ENCODE measurements around the gene ADGRB2. TPM values are rescaled to one million over a fixed set of nuclear protein-coding genes. Genes with fewer than 3 reads are reported as not detected.

ADGRB2 gene
- total RNA-seq, 1 experiment from 2014 or later = 12.3 TPM

GRCh38 chr1:31781138-31781755 lies 17.1 kb upstream of the ADGRB2 start:
- H2AFZ ChIP-seq (ENCODE audit: low read length) = no peak overlapping the region
- no peaks in the 10 kb centered on the region for H3K36me3 ChIP-seq (ENCODE audit: low read depth, low read length)
- TF ChIP-seq EZH2 (IDR thresholded peaks at IDR 0.05; ENCODE audit: low read length, unreplicated experiment) (no peak), EZH2phosphoT487 (IDR thresholded peaks at IDR 0.05; ENCODE audit: borderline replicate concordance, low read length) (no peak)
- TF ChIP-seq, protein P1, sequence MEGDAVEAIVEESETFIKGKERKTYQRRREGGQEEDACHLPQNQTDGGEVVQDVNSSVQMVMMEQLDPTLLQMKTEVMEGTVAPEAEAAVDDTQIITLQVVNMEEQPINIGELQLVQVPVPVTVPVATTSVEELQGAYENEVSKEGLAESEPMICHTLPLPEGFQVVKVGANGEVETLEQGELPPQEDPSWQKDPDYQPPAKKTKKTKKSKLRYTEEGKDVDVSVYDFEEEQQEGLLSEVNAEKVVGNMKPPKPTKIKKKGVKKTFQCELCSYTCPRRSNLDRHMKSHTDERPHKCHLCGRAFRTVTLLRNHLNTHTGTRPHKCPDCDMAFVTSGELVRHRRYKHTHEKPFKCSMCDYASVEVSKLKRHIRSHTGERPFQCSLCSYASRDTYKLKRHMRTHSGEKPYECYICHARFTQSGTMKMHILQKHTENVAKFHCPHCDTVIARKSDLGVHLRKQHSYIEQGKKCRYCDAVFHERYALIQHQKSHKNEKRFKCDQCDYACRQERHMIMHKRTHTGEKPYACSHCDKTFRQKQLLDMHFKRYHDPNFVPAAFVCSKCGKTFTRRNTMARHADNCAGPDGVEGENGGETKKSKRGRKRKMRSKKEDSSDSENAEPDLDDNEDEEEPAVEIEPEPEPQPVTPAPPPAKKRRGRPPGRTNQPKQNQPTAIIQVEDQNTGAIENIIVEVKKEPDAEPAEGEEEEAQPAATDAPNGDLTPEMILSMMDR (conservative IDR thresholded peaks at IDR 0.05; ENCODE audit: low read depth, low read length) = no peak
- no peaks in the 10 kb centered on the region for H3K27me3 ChIP-seq (ENCODE audit: low read length)
- H3K4me2 ChIP-seq (ENCODE audit: low read length) = no peak overlapping the region
- CTCF ChIA-PET = no interaction called here
- ATAC-seq (no peak), DNase-seq (no peak)
- H3F3A ChIP-seq (ENCODE audit: low read length, unreplicated experiment) = no peaks in the 10 kb centered on the region
- H3K4me1 ChIP-seq (ENCODE audit: insufficient read depth, low read length) = no peaks in the 10 kb centered on the region
- no peak overlapping the region for H3K9ac ChIP-seq (ENCODE audit: low read length)
- H3K27ac ChIP-seq (ENCODE audit: low read length) = no peak overlapping the region
- H3K9me3 ChIP-seq (ENCODE audit: low read length) = no peaks in the 10 kb centered on the region
- H4K20me1 ChIP-seq (ENCODE audit: low read length) = no peaks in the 10 kb centered on the region
- H3K9me2 ChIP-seq (replicated peaks; ENCODE audit: low read length) = no peaks in the 10 kb centered on the region
- intact Hi-C loops (cut with micrococcal nuclease) = no loop called here
- BruUV-seq (replicated peaks) = no TSS peak
- no peak overlapping the region for H3K4me3 ChIP-seq (ENCODE audit: low read length)
- POLR2A ChIA-PET (ENCODE audit: unreplicated experiment) = no interaction called here
- no peaks in the 10 kb centered on the region for H3K79me2 ChIP-seq (ENCODE audit: low read length)

GRCh38 chr1:31780632-31781031 lies 16.5 kb upstream of the ADGRB2 start:
- CTCF ChIA-PET = no interaction called here
- no peak for ATAC-seq

DNA sequence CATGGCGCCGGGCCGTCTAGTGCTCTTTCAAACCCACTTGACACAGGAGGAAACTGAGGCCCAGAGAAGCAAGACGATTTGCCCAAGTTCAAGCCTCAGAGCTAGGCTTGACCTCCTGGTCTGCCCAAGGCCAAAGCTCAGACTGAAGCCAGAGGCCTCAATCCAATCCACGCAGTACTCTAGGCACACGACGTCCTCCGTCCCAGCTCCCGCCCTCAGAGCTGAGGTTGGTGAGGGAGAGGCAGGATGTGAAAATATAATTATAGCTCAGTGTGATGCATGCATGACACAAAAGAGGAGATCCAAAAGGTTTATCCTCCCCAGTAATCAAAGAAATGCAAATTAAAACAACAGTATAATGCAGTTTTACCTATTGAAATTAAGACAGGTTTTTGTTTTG lies 15.5 kb upstream of the ADGRB2 start:
- no peak overlapping the region for H3K4me2 ChIP-seq (ENCODE audit: low read length)
- no peak overlapping the region for H3K4me3 ChIP-seq (ENCODE audit: low read length)
- no peaks in the 10 kb centered on the region for H3F3A ChIP-seq (ENCODE audit: low read length, unreplicated experiment)
- H3K79me2 ChIP-seq (ENCODE audit: low read length) = no peaks in the 10 kb centered on the region
- no peak overlapping the region for H2AFZ ChIP-seq (ENCODE audit: low read length)
- no peak overlapping the region for H3K9ac ChIP-seq (ENCODE audit: low read length)
- no peaks in the 10 kb centered on the region for H4K20me1 ChIP-seq (ENCODE audit: low read length)
- H3K9me2 ChIP-seq (replicated peaks; ENCODE audit: low read length) = no peaks in the 10 kb centered on the region
- H3K27ac ChIP-seq (ENCODE audit: low read length) = no peak overlapping the region
- no peaks in the 10 kb centered on the region for H3K9me3 ChIP-seq (ENCODE audit: low read length)
- H3K36me3 ChIP-seq (ENCODE audit: low read depth, low read length) = no peaks in the 10 kb centered on the region
- intact Hi-C loops (cut with micrococcal nuclease) = no loop called here
- no TSS peak for BruUV-seq (replicated peaks)
- no peaks in the 10 kb centered on the region for H3K4me1 ChIP-seq (ENCODE audit: insufficient read depth, low read length)
- ATAC-seq (no peak), DNase-seq (no peak)
- ChIA-PET CTCF (no interaction called here), POLR2A (ENCODE audit: unreplicated experiment) (no interaction called here)
- no peaks in the 10 kb centered on the region for H3K27me3 ChIP-seq (ENCODE audit: low read length)
- TF ChIP-seq, protein P1 (conservative IDR thresholded peaks at IDR 0.05; ENCODE audit: low read depth, low read length) = no peak
- TF ChIP-seq EZH2 (IDR thresholded peaks at IDR 0.05; ENCODE audit: low read length, unreplicated experiment) (no peak), EZH2phosphoT487 (IDR thresholded peaks at IDR 0.05; ENCODE audit: borderline replicate concordance, low read length) (no peak)

More at GRCh38 chr1:31780632-31781031, 16.5 kb upstream of the ADGRB2 start:
- POLR2A ChIA-PET (ENCODE audit: unreplicated experiment) = no interaction called here
- H3K4me3 ChIP-seq (ENCODE audit: low read length) = no peak overlapping the region
- no peaks in the 10 kb centered on the region for H3F3A ChIP-seq (ENCODE audit: low read length, unreplicated experiment)
- H3K9ac ChIP-seq (ENCODE audit: low read length) = no peak overlapping the region
- no peaks in the 10 kb centered on the region for H3K27me3 ChIP-seq (ENCODE audit: low read length)
- intact Hi-C loops (cut with micrococcal nuclease) = no loop called here
- BruUV-seq (replicated peaks) = no TSS peak
- no peaks in the 10 kb centered on the region for H4K20me1 ChIP-seq (ENCODE audit: low read length)
- no peak for TF ChIP-seq EZH2 (IDR thresholded peaks at IDR 0.05; ENCODE audit: low read length, unreplicated experiment)
- TF ChIP-seq EZH2phosphoT487 (IDR thresholded peaks at IDR 0.05; ENCODE audit: borderline replicate concordance, low read length) = no peak
- TF ChIP-seq, protein P1 (conservative IDR thresholded peaks at IDR 0.05; ENCODE audit: low read depth, low read length) = no peak
- H3K9me2 ChIP-seq (replicated peaks; ENCODE audit: low read length) = no peaks in the 10 kb centered on the region
- DNase-seq = no peak
- H3K27ac ChIP-seq (ENCODE audit: low read length) = no peak overlapping the region
- no peaks in the 10 kb centered on the region for H3K4me1 ChIP-seq (ENCODE audit: insufficient read depth, low read length)
- no peaks in the 10 kb centered on the region for H3K79me2 ChIP-seq (ENCODE audit: low read length)
- no peaks in the 10 kb centered on the region for H3K36me3 ChIP-seq (ENCODE audit: low read depth, low read length)
- no peak overlapping the region for H2AFZ ChIP-seq (ENCODE audit: low read length)
- H3K9me3 ChIP-seq (ENCODE audit: low read length) = no peaks in the 10 kb centered on the region
- no peak overlapping the region for H3K4me2 ChIP-seq (ENCODE audit: low read length)
